Gastrocnemius medialis (tissue), 4 donors: ENCODE results near the gene MTFMT. TPM values are rescaled to one million over a fixed set of nuclear protein-coding genes. Genes with fewer than 3 reads are reported as not detected.

ENCODE experiments used
- ATAC-seq, 2 donors: fragments of 150-250 bp; one replicate each; pipeline ENCODE4 v1.9.1; 2016
- DNase-seq, 2 donors: peaks; one replicate each; pipeline ENCODE4 v3.0.0-alpha.2; 2019
- H3K27ac ChIP-seq, 4 donors: fragments of 200-600 bp; sonication (generic); 1 replicate in 1 of 4; 2 replicates in 3 of 4; pipeline ENCODE4 v1.5.1; 2016 to 2018; ENCODE audit warnings: mild to moderate bottlenecking in 2 of 4, moderate library complexity in 1 of 4
- H3K27me3 ChIP-seq, 3 donors: fragments of 200-600 bp; sonication (generic) in 2 of 3; 1 replicate in 1 of 3; 2 replicates in 2 of 3; pipeline versions ENCODE4 v1.5.1 to v1.6.0; 2016 to 2019; ENCODE audit warnings: mild to moderate bottlenecking in 1 of 3, moderate library complexity in 1 of 3
- H3K36me3 ChIP-seq, 2 donors: fragments of 200-600 bp; sonication (generic) in 1 of 2; one replicate each; pipeline ENCODE4 v1.5.1; 2017 to 2018
- H3K4me1 ChIP-seq, 2 donors: fragments of 200-600 bp; sonication (generic) in 1 of 2; one replicate each; pipeline ENCODE4 v1.5.1; 2016 to 2017; ENCODE audit warnings: mild to moderate bottlenecking in 2 of 2
- H3K4me3 ChIP-seq, 4 donors: fragments of 200-600 bp; sonication (generic) in 3 of 4; 1 replicate in 1 of 4; 2 replicates in 3 of 4; pipeline ENCODE4 v1.5.1; 2016 to 2019; ENCODE audit warnings: mild to moderate bottlenecking in 2 of 4
- H3K9me3 ChIP-seq, 3 donors: fragments of 200-600 bp; sonication (generic) in 2 of 3; 1 replicate in 1 of 3; 2 replicates in 2 of 3; pipeline ENCODE4 v1.5.1; 2016 to 2019
- POLR2A ChIP-seq, 2 donors: fragments of 450-650 bp; IDR thresholded peaks; one replicate each; pipeline ENCODE4 v1.6.1; 2017; ENCODE audit warnings: antibody characterized with exemption in 2 of 2, mild to moderate bottlenecking in 2 of 2, moderate library complexity in 2 of 2
- in situ Hi-C, 4 donors: fragments of 200-750 bp; cut with MboI; loops; one replicate each; pipeline versions ENCODE4 v1.15.0 to v1.8.0; 2017; ENCODE audit warnings: low sequenced_read_pairs in 4 of 4
- intact Hi-C: fragments of 100-400 bp; cut with DNase I; formaldehyde crosslinking; loops from one replicate; pipeline ENCODE4 v1.15.1; 2023; ENCODE audit warnings: low total_unique reads
- total RNA-seq, 4 donors: library from RNA; depleted of rRNA; stranded (reverse); fragments of >200 nt; gene quantifications; one replicate each; pipeline versions ENCODE4 v1.1.0 to v1.2.3, GENCODE V29; 2016
- TF ChIP-seq, protein P1 (sequence below), 5 experiments: fragments of 450-650 bp in 3 of 5; fragments of 200-600 bp in 2 of 5; sonication (generic) in 2 of 5; IDR thresholded peaks in 4 of 5; conservative IDR thresholded peaks in 1 of 5; 1 replicate in 4 of 5; 2 replicates in 1 of 5; pipeline ENCODE4 v1.5.1; 2016 to 2019; ENCODE audit warnings: antibody characterized with exemption in 5 of 5, mild to moderate bottlenecking in 3 of 5, moderate library complexity in 3 of 5

The MTFMT gene
- total RNA-seq, 4 donors from 2014 or later: 17.3 to 34.0 (median 27.9) TPM

DNA sequence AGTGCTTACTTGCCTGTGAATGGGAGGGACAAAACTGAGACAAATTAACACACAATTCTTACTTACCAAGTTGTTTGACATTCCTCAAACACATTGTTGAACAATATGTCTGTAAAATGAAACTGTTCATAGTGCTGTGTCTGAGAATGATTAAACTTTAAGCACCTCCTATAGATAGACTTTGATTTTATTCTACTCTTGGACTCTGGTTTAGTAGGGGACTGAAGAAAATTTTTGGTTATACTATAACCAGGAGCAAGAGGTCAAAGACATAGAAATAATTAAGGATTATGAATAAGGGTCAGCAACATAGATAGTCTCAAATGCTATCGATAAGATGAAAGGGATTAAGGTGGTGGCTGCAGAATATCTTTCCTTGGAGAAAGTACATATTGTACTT, 7.9 kb upstream of the MTFMT start:
- no peak for DNase-seq
- no peak overlapping the region for H3K27ac ChIP-seq
- TF ChIP-seq, protein P1, sequence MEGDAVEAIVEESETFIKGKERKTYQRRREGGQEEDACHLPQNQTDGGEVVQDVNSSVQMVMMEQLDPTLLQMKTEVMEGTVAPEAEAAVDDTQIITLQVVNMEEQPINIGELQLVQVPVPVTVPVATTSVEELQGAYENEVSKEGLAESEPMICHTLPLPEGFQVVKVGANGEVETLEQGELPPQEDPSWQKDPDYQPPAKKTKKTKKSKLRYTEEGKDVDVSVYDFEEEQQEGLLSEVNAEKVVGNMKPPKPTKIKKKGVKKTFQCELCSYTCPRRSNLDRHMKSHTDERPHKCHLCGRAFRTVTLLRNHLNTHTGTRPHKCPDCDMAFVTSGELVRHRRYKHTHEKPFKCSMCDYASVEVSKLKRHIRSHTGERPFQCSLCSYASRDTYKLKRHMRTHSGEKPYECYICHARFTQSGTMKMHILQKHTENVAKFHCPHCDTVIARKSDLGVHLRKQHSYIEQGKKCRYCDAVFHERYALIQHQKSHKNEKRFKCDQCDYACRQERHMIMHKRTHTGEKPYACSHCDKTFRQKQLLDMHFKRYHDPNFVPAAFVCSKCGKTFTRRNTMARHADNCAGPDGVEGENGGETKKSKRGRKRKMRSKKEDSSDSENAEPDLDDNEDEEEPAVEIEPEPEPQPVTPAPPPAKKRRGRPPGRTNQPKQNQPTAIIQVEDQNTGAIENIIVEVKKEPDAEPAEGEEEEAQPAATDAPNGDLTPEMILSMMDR (IDR thresholded peaks at IDR 0.05 in 4 of 5, conservative IDR thresholded peaks at IDR 0.05 in 1 of 5): no peak
- TF ChIP-seq POLR2A (IDR thresholded peaks at IDR 0.05): no peak
- H3K27me3 ChIP-seq: no peaks in the 10 kb centered on the region
- in situ Hi-C loops: loop anchor here (10.0 to 25.0 kb wide), 4 partner anchors 47 to 250 kb away; partner anchors contain the start of genes PARP16 (in 3 of the 4) and RNU5A-1 (in 3 of the 4)
- peaks cover 0 to 3% of the 10 kb centered on the region in 2 donors for H3K4me1 ChIP-seq
- H3K9me3 ChIP-seq: no peaks in the 10 kb centered on the region
- intact Hi-C loops: no loop called here
- no peak for ATAC-seq
- no peak overlapping the region for H3K4me3 ChIP-seq
- H3K36me3 ChIP-seq: no peaks in the 10 kb centered on the region

GRCh38 chr15:65034719-65035118, 5.3 kb upstream of the MTFMT start:
- ATAC-seq (no peak), DNase-seq (no peak)
- in situ Hi-C loops (loop anchor here (10.0 to 25.0 kb wide), 4 partner anchors 50 to 253 kb away; partner anchors contain the start of genes PARP16 (in 3 of the 4) and RNU5A-1 (in 3 of the 4)), intact Hi-C loops (no loop called here)
- Histone ChIP-seq H3K9me3 (no peaks in the 10 kb centered on the region), H3K27ac (no peak overlapping the region), H3K4me3 (no peak overlapping the region), H3K36me3 (no peaks in the 10 kb centered on the region), H3K4me1 (peaks cover 0 to 3% of the 10 kb centered on the region in 2 donors), H3K27me3 (no peaks in the 10 kb centered on the region)
- TF ChIP-seq, protein P1 (IDR thresholded peaks at IDR 0.05 in 4 of 5, conservative IDR thresholded peaks at IDR 0.05 in 1 of 5): no peak
- TF ChIP-seq POLR2A (IDR thresholded peaks at IDR 0.05): no peak

DNA sequence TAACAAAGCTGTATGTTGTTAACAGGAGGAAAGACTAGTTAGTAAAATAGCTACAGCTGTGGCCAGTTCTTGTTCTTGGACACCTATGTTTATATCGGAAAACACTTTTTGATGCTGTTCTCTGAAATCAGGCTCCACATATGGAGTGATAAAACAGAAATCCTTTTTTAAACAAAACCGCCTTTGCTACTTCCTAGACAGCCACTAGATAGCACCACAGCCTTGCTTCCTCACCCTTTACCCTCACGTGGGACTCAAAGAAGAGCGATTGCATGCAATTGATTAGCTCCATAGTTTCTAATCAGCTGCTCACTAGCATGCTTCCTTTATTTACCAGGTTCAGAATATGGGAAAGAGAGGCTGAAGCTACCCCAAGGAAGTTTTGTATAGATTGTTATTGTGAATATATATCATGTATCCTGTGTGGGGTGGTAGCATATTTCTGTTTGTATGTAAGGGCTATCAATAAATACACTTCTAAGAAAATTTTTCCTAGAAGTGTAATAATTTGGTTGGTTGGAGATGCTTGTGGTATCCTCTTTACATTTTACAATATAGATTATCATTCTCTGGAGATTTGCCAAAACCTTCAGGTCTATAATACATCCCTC, 4.3 kb upstream of the MTFMT start:
- Histone ChIP-seq H3K4me1 (peaks cover 3 to 4% of the 10 kb centered on the region in 2 donors), H3K27ac (no peak overlapping the region), H3K27me3 (no peaks in the 10 kb centered on the region), H3K9me3 (no peaks in the 10 kb centered on the region), H3K4me3 (no peak overlapping the region), H3K36me3 (no peaks in the 10 kb centered on the region)
- no peak for ATAC-seq
- in situ Hi-C loops (loop anchor here (10.0 to 25.0 kb wide), 4 partner anchors 51 to 254 kb away; partner anchors contain the start of genes PARP16 (in 3 of the 4) and RNU5A-1 (in 3 of the 4)), intact Hi-C loops (no loop called here)
- TF ChIP-seq POLR2A (IDR thresholded peaks at IDR 0.05): no peak
- TF ChIP-seq, protein P1 (IDR thresholded peaks at IDR 0.05 in 4 of 5, conservative IDR thresholded peaks at IDR 0.05 in 1 of 5): peak in 2 of 5 experiments; percentile 20 to 36
- DNase-seq: no peak

DNA sequence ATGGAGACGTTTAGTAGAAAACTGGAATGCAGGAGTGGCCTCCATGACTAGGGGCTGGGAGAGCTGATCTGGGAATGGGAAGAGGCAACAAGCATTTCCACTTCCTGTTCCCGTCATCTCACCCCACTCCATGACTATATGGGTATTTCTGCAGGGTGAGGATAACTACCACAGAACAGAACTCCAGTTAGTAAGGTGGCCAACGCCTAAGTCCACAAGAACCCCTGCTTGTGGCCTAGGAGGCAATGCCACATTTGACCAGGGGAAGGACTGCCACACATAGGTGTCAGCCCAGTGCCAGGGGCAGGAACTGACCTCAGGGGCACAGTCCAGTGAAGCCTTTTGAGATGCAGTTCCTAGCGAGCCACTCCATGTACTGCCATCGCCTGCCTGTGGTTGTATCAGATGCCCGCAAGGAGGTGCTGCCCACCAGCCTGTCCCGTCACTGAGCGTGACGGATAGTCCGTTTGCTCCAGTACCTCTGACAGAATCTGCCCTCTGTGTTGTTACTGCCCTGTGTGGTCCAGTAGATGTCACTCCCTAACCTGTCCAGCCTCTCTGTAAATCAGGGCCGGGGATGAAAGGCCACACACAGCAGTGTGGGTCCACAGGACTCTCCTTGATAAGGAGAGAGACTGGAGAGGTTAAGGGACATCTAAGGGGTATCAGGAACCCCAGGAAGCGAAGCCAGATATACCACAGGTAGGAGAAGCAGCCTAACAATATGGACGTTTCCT, 3.5 kb upstream of the MTFMT start:
- intact Hi-C loops (no loop called here), in situ Hi-C loops (loop anchor here (10.0 to 25.0 kb wide), 4 partner anchors 52 to 254 kb away; partner anchors contain the start of genes PARP16 (in 3 of the 4) and RNU5A-1 (in 3 of the 4))
- Histone ChIP-seq H3K4me3 (no peak overlapping the region), H3K27me3 (no peaks in the 10 kb centered on the region), H3K4me1 (peaks cover 11 to 12% of the 10 kb centered on the region in 2 donors), H3K9me3 (no peaks in the 10 kb centered on the region), H3K36me3 (no peaks in the 10 kb centered on the region), H3K27ac (no peak overlapping the region)
- DNase-seq: peak in 1 of 2 donors; percentile 51
- peak in 1 of 2 donors; percentile 47 for ATAC-seq
- TF ChIP-seq, protein P1 (IDR thresholded peaks at IDR 0.05 in 4 of 5, conservative IDR thresholded peaks at IDR 0.05 in 1 of 5): peak in 4 of 5 experiments; percentile 14 to 57 (median 25)
- TF ChIP-seq POLR2A (IDR thresholded peaks at IDR 0.05): no peak
